Measurements from ENCODE around the gene RBM22.

RBM22 gene

GRCh38 chr5:150651924-150652671, 48.8 kb downstream of the RBM22 start:
- no peak for DNase-seq (ENCODE audit: low spot score)

GRCh38 chr5:150651382-150651781, 49.5 kb downstream of the RBM22 start:
- no peak for DNase-seq (ENCODE audit: low spot score)

GRCh38 chr5:150650021-150651006, 50.5 kb downstream of the RBM22 start:
- no peak for DNase-seq (ENCODE audit: low spot score)

GRCh38 chr5:150649108-150650020, 51.5 kb downstream of the RBM22 start:
- no peak for DNase-seq (ENCODE audit: low spot score)

- no peak for DNase-seq (ENCODE audit: low spot score)
Observed at GRCh38 chr5:150648294-150649107, 52.4 kb downstream of the RBM22 start.

- no peak for DNase-seq (ENCODE audit: low spot score)
Observed at GRCh38 chr5:150647275-150648251, 53.3 kb downstream of the RBM22 start.

- DNase-seq (ENCODE audit: low spot score), result no peak
Observed at GRCh38 chr5:150645070-150645700, 55.7 kb downstream of the RBM22 start.

GRCh38 chr5:150644514-150644913, 56.3 kb downstream of the RBM22 start:
- DNase-seq (ENCODE audit: low spot score), result no peak

- DNase-seq (ENCODE audit: low spot score), result no peak
Observed at GRCh38 chr5:150644058-150644457, 56.8 kb downstream of the RBM22 start.

GRCh38 chr5:150642991-150643710, 57.7 kb downstream of the RBM22 start:
- DNase-seq (ENCODE audit: low spot score), result no peak

- DNase-seq (ENCODE audit: low spot score), result peak; percentile 75
Observed at GRCh38 chr5:150642567-150642927, 58.3 kb downstream of the RBM22 start.

- DNase-seq (ENCODE audit: low spot score), result no peak
Observed at GRCh38 chr5:150641824-150642566, 58.9 kb downstream of the RBM22 start.

- peak; percentile 93 for DNase-seq (ENCODE audit: low spot score)
Observed at GRCh38 chr5:150641006-150641570, 59.8 kb downstream of the RBM22 start.
